ENCODE measurements around the gene DCAF7.

DNA sequence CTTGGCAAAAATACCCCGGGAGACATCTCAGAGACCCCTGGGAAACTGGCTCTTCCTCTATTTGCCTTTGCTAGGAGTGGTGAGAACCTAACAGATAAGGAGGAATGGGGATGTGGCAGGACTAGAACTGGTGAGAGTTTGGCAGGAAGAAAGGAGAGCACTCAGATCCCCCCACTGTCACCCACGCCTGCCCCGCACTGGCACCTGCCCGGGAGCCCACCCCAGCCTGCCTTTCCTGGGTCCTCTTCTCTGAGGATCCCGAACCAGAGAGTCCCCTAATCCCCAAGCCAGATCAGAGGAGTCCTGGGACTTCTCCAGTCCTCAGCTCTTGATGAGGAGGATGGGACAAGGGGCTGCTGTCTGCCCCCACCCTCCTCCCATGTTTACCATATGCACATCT lies 23.4 kb upstream of the DCAF7 start:
- TF ChIP-seq EZH2 (IDR thresholded peaks at IDR 0.05) (no peak), POLR2AphosphoS5 (IDR thresholded peaks at IDR 0.05; ENCODE audit: borderline replicate concordance, low read depth, low read length) (no peak)

All from SK-N-MC (cell line).